ENCODE measurements around the gene NTRK3.

The NTRK3 gene

DNA sequence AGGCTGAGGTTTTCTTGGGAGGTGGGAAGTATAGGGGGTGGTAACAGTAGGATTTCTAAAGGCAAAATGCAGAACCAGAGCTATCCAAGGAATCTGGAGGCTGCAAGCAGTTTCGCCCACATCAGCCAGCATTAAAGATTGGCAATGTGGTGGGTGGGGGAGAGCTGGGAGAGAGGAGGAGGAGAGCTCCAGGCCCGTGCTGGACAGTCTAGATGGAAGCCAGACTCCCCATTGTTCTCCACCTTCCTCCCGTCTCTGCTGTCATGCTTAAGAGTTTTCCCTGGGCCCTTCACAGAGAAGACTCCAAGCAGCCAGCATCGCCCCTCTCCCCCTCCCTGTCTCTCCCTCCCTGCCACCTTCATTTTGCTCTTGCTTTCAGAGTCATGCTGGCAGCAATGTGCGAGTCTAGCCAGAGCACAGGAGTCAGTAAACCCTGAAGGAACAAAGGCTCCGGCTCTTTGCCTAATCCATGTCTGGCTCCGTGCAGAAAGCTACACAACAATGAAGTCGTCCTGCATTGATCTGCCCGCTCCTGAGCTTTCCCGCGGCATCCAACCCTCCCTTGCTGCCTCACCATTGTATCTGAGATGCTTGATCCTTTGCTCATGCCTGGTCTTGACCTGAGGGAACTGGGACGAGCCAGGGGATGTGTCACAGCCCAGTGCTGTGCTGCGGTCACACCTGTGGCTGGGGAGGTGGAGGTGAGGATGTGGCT lies 282.9 kb downstream of the NTRK3 start:
- TF ChIP-seq POLR2AphosphoS5 (IDR thresholded peaks at IDR 0.05; ENCODE audit: low read depth) (no peak), GABPA (IDR thresholded peaks at IDR 0.05; ENCODE audit: low read depth) (no peak), SPI1 (IDR thresholded peaks at IDR 0.05; ENCODE audit: borderline replicate concordance, low read depth) (no peak)
- TF ChIP-seq, protein P1, sequence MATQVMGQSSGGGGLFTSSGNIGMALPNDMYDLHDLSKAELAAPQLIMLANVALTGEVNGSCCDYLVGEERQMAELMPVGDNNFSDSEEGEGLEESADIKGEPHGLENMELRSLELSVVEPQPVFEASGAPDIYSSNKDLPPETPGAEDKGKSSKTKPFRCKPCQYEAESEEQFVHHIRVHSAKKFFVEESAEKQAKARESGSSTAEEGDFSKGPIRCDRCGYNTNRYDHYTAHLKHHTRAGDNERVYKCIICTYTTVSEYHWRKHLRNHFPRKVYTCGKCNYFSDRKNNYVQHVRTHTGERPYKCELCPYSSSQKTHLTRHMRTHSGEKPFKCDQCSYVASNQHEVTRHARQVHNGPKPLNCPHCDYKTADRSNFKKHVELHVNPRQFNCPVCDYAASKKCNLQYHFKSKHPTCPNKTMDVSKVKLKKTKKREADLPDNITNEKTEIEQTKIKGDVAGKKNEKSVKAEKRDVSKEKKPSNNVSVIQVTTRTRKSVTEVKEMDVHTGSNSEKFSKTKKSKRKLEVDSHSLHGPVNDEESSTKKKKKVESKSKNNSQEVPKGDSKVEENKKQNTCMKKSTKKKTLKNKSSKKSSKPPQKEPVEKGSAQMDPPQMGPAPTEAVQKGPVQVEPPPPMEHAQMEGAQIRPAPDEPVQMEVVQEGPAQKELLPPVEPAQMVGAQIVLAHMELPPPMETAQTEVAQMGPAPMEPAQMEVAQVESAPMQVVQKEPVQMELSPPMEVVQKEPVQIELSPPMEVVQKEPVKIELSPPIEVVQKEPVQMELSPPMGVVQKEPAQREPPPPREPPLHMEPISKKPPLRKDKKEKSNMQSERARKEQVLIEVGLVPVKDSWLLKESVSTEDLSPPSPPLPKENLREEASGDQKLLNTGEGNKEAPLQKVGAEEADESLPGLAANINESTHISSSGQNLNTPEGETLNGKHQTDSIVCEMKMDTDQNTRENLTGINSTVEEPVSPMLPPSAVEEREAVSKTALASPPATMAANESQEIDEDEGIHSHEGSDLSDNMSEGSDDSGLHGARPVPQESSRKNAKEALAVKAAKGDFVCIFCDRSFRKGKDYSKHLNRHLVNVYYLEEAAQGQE (IDR thresholded peaks at IDR 0.05; ENCODE audit: insufficient replicate concordance, low read depth), result no peak
- TF ChIP-seq, protein P2, sequence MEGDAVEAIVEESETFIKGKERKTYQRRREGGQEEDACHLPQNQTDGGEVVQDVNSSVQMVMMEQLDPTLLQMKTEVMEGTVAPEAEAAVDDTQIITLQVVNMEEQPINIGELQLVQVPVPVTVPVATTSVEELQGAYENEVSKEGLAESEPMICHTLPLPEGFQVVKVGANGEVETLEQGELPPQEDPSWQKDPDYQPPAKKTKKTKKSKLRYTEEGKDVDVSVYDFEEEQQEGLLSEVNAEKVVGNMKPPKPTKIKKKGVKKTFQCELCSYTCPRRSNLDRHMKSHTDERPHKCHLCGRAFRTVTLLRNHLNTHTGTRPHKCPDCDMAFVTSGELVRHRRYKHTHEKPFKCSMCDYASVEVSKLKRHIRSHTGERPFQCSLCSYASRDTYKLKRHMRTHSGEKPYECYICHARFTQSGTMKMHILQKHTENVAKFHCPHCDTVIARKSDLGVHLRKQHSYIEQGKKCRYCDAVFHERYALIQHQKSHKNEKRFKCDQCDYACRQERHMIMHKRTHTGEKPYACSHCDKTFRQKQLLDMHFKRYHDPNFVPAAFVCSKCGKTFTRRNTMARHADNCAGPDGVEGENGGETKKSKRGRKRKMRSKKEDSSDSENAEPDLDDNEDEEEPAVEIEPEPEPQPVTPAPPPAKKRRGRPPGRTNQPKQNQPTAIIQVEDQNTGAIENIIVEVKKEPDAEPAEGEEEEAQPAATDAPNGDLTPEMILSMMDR (IDR thresholded peaks at IDR 0.05; ENCODE audit: insufficient read depth, low read length), result no peak
- Histone ChIP-seq H3K4me3 (replicated peaks; ENCODE audit: insufficient read depth, low read length) (no peak overlapping the region), H3K27me3 (ENCODE audit: insufficient read depth, poor library complexity, severe bottlenecking) (no peaks in the 10 kb centered on the region), H3K27ac (replicated peaks) (no peak overlapping the region)
- DNase-seq (ENCODE audit: low read depth in 1 of 2, low spot score in 1 of 2), result no peak

DNA sequence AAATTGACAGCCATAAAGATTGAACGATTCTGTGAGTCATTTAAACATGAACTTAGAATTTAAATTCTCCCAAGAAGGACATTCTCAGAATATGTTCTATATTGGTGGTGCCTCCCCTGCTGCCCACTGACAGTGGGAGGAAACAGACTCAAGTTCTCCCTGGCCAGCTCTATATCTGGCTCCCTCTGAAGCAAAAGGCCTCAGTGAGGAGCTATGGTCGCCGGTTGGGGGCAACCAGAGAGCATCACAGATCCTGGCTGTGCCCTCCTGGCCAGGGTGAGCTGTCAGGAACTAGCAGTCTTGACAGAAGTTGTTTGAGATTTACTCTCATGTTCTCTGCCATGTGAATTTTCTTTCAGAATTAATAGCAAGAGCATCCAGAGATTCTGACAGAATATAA lies 285.5 kb downstream of the NTRK3 start:
- TF ChIP-seq SPI1 (IDR thresholded peaks at IDR 0.05; ENCODE audit: borderline replicate concordance, low read depth) (no peak), GABPA (IDR thresholded peaks at IDR 0.05; ENCODE audit: low read depth) (no peak), POLR2AphosphoS5 (IDR thresholded peaks at IDR 0.05; ENCODE audit: low read depth) (no peak)
- TF ChIP-seq, protein P2 (IDR thresholded peaks at IDR 0.05; ENCODE audit: insufficient read depth, low read length), result no peak
- H3K4me3 ChIP-seq (replicated peaks; ENCODE audit: insufficient read depth, low read length), result no peak overlapping the region
- no peak overlapping the region for H3K27ac ChIP-seq (replicated peaks)
- no peaks in the 10 kb centered on the region for H3K27me3 ChIP-seq (ENCODE audit: insufficient read depth, poor library complexity, severe bottlenecking)
- no peak for DNase-seq (ENCODE audit: low read depth in 1 of 2, low spot score in 1 of 2)

DNA sequence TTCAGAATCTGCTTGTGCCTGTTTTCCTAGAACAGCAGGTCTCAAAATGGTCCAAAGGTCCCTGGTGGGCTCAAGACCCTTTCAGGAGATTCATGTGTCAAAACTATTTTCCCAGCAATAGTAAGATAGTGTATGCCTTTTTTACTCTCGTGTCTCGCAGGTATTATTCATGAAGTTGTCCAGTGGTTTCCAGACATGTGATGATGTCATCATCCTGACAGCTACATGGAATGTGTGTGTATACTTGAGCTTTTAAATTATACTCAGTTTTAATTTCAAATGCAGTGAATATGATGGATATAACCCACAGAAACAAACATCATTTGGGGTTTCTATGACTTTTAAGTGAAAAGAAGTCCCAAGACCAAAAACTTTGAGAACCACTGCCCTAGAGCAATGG lies 288.6 kb downstream of the NTRK3 start:
- TF ChIP-seq GABPA (IDR thresholded peaks at IDR 0.05; ENCODE audit: low read depth), result no peak
- TF ChIP-seq, protein P2 (IDR thresholded peaks at IDR 0.05; ENCODE audit: insufficient read depth, low read length), result no peak
- TF ChIP-seq, protein P1 (IDR thresholded peaks at IDR 0.05; ENCODE audit: insufficient replicate concordance, low read depth), result no peak
- TF ChIP-seq SPI1 (IDR thresholded peaks at IDR 0.05; ENCODE audit: borderline replicate concordance, low read depth), result no peak
- TF ChIP-seq POLR2AphosphoS5 (IDR thresholded peaks at IDR 0.05; ENCODE audit: low read depth), result no peak
- no peak for DNase-seq (ENCODE audit: low read depth in 1 of 2, low spot score in 1 of 2)
- no peak overlapping the region for H3K27ac ChIP-seq (replicated peaks)
- H3K27me3 ChIP-seq (ENCODE audit: insufficient read depth, poor library complexity, severe bottlenecking), result no peaks in the 10 kb centered on the region
- H3K4me3 ChIP-seq (replicated peaks; ENCODE audit: insufficient read depth, low read length), result no peak overlapping the region
